Stimulated activated CD8-positive, alpha-beta memory T cell treated with anti-CD3 and anti-CD28 coated beads, Interleukin-7, amount 100 ng/mL, for 48 hours (primary cell): ENCODE data around the gene MACF1.
"Not testable (repeated sequence)": the region's sequence is repeated elsewhere in the genome, so short reads cannot be mapped to it uniquely, and the experiment has no call there.

Source experiments
- DNase-seq, 2 donors: peaks; one replicate each; pipeline ENCODE4 v3.0.0-alpha.2; 2020; ENCODE audit warnings: low read depth in 1 of 2; ENCODE audit errors: extremely low read depth in 1 of 2

Gene MACF1

DNA sequence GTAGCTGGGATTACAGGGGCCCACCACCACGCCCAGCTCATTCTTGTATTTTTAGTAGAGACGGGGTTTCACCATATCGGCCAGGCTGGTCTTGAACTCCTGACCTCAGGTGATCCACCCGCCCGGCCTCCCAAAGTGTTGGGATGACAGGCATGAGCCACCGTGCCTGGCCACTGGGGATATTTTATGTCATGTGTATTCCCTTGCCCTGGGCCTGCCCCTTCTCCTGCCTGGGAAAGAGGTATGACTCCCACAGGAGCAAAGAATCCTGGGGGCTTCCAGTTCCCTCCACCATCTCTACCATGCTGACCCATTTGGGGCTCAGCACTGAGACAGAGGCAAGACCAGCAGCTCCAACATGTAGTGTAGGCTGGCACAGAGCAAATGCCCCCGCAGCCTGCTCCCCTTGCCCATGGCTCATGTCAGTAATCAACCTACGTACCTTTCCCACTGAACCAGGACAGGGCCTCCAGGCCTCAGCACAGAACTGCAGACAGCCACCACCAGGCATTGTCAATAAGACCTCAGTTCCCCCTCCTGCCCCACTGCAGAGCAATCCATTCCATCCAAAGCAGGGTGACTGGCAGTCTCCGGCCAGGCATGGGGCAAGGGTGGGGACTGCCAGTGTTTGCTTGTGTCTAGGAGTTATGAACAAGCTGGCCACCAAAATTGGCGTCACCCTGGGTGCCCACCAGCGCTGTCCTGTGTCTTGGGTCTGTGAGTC lies 322.1 kb downstream of the MACF1 start:
- no peak for DNase-seq

DNA sequence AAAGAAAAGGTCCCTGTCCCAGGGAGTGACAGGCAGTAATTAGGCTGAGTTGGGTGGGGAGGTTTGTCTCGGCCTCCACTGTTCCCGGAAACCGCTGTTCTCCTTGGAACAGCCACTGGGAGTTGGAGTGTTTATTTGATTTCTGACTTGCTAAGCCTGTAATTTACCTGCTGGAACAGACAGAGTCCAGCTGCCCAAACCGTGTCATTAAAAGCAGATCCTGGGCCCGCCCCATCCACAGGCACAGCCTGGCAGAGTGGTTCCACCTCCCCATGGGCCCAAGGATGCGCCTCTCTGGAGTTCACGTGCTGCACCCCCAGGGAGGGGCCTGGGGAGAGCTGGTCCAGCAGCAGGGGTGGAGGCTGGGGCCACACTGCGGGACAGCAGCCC lies 322.7 kb downstream of the MACF1 start:
- DNase-seq: not testable (repeated sequence)

DNA sequence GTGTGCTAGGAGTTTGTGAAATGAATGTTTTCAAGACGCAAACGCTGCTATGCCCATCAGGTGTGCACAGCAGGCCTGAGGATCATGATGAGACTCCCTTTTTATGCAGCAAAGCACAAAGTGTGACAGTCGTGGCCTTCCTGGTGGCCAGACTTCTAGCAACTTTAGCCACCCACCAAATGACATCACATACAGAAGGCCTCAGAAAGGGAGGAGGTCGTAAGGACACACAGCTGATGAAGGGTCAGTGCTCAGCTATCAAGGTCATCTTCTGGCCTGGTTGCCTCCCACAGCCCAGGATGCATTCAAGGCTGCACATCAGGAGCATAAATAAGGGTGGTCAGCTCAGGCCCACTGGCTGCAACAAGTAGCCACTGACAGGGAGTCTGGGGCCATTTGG lies 323.6 kb downstream of the MACF1 start:
- no peak for DNase-seq

DNA sequence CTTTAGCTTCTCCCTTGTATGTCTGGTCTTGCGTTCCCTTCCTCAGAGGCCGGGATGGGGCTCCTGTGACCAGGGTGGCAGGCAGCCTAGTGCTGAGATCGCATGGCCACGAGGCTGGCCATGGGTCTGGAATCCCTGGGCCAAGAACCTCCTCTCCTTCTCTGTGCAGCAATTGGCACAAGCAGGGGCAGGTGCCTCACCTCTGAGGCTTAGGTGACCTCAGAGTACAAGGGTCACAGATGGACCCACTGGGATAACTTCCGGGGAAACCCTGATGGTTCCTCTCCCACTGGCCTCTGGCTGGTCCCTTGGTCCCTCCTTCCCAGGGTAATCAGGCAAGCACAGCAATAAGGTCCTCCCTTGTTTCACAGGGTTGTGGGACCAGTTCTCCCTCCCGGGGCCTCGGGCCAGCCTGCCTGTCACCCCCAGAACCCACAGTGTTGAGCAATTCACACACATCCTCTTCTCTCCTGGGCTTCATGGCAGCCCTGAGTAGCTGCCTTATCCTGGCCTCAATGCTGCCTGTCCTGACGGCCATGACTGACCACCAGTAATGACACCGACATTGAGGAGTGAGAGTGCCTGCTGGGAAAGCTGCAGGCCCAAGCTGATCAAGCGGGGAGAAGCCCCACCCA lies 325.5 kb downstream of the MACF1 start:
- DNase-seq: no peak

DNA sequence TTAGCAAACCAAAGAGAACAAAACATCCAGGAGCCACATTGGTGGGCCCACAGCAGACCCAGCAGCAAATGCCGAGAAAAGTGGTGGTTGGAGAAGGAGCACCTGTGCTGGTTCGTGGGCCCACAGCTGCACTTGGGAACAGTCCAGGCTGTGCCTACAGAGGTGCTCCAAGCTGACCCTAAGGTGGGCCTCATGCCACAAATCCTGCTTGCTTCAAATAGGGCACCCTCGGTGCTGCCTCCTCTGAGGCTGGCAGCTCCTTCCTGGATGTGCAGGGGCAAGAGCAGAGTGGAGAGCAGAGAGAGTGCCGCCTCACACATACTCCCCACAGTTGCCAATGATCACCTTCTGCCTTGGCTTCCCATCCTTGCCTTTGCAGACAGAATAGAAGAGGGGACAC lies 327.0 kb downstream of the MACF1 start:
- no peak for DNase-seq

DNA sequence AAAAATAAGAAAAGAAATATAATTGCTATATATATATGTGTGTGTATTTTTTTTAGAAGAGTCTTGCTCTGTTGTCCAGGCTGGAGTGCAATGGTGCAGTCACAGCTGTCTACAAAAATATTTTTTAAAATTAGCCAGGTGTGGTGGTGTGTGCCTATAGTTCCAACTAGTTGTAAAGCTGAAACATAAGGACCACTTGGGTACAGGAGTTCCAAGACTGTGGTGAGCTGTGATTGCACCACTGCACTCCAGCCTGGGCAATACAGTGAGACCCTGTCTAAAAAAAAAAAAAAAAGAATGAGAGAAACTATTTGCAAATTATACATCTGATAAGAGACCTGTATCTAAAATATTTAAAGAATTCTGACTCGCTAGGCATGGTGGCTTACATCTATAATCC lies 328.9 kb downstream of the MACF1 start:
- no peak for DNase-seq
